Measurements from ENCODE around the gene PIBF1. TPM values are rescaled to one million over a fixed set of nuclear protein-coding genes. Genes with fewer than 3 reads are reported as not detected.

PIBF1 gene
- total and polyA plus RNA-seq, 4 donors = 3.1 to 18.3 (median 6.5) TPM

- TF ChIP-seq CTCF (IDR thresholded peaks at IDR 0.05; ENCODE audit: low read depth, low read length, missing input control) = no peak
These were observed 21.7 kb upstream of the PIBF1 start (continued) for GRCh38 chr13:72760189-72760588.

GRCh38 chr13:72763411-72763810, 18.5 kb upstream of the PIBF1 start:
- Histone ChIP-seq H3K36me3 (ENCODE audit: control insufficient read depth in 4 of 4, insufficient read depth in 3 of 4, low read depth in 1 of 4, low read length in 3 of 4) (peaks cover 8 to 98% (median 88%) of the 10 kb centered on the region in 4 donors), H3K27me3 (ENCODE audit: control insufficient read depth in 4 of 4, insufficient read depth in 4 of 4, low read length in 3 of 4) (no peaks in the 10 kb centered on the region), H3K9ac (ENCODE audit: low read depth in 1 of 2, low read length in 2 of 2) (no peak overlapping the region), H3K4me1 (ENCODE audit: control insufficient read depth in 4 of 4, insufficient read depth in 4 of 4, low read length in 3 of 4) (no peaks in the 10 kb centered on the region), H3K9me3 (ENCODE audit: control insufficient read depth in 4 of 4, low read length in 3 of 4) (no peaks in the 10 kb centered on the region), H3K4me3 (ENCODE audit: low read depth in 1 of 3, low read length in 3 of 3) (no peak overlapping the region), H3K27ac (ENCODE audit: low read depth in 1 of 2, low read length in 2 of 2) (no peak overlapping the region)
- 88% methylated on average over 2 of the region's 2 CpGs for WGBS
- no peak for DNase-seq (ENCODE audit: low spot score)
- TF ChIP-seq GABPA (IDR thresholded peaks at IDR 0.05 in 1 of 2, conservative IDR thresholded peaks at IDR 0.05 in 1 of 2) (no peak), JUND (IDR thresholded peaks at IDR 0.05) (no peak), EGR1 (IDR thresholded peaks at IDR 0.05; ENCODE audit: low read depth in 2 of 2) (no peak), ATF3 (IDR thresholded peaks at IDR 0.05) (no peak), RAD21 (IDR thresholded peaks at IDR 0.05) (no peak), TAF1 (conservative IDR thresholded peaks at IDR 0.05) (no peak), REST (IDR thresholded peaks at IDR 0.05) (no peak)

GRCh38 chr13:72774019-72774418, 7.9 kb upstream of the PIBF1 start:
- Histone ChIP-seq H3K27ac (ENCODE audit: low read depth in 1 of 2, low read length in 2 of 2) (no peak overlapping the region), H3K9ac (ENCODE audit: low read depth in 1 of 2, low read length in 2 of 2) (no peak overlapping the region), H3K9me3 (ENCODE audit: control insufficient read depth in 4 of 4, low read length in 3 of 4) (no peaks in the 10 kb centered on the region), H3K27me3 (ENCODE audit: control insufficient read depth in 4 of 4, insufficient read depth in 4 of 4, low read length in 3 of 4) (no peaks in the 10 kb centered on the region), H3K4me3 (ENCODE audit: low read depth in 1 of 3, low read length in 3 of 3) (no peak overlapping the region), H3K4me1 (ENCODE audit: control insufficient read depth in 4 of 4, insufficient read depth in 4 of 4, low read length in 3 of 4) (peaks cover 0 to under 1% (median under 1%) of the 10 kb centered on the region in 4 donors), H3K36me3 (ENCODE audit: control insufficient read depth in 4 of 4, insufficient read depth in 3 of 4, low read depth in 1 of 4, low read length in 3 of 4) (peaks cover 7 to 88% (median 79%) of the 10 kb centered on the region in 4 donors)
- TF ChIP-seq GABPA (IDR thresholded peaks at IDR 0.05 in 1 of 2, conservative IDR thresholded peaks at IDR 0.05 in 1 of 2) (no peak), MAX (IDR thresholded peaks at IDR 0.05) (no peak), CTCF (IDR thresholded peaks at IDR 0.05; ENCODE audit: low read depth, low read length, missing input control) (no peak), ZBTB33 (IDR thresholded peaks at IDR 0.05) (no peak), JUND (IDR thresholded peaks at IDR 0.05) (no peak), EGR1 (IDR thresholded peaks at IDR 0.05; ENCODE audit: low read depth in 2 of 2) (no peak)
- 89% methylated on average over 2 of the region's 2 CpGs for WGBS
- DNase-seq (ENCODE audit: low spot score) = no peak
